Embryonic facial prominence (tissue), 1 donor: ENCODE data around the gene CEP350.
"Not testable (repeated sequence)": the region's sequence is repeated elsewhere in the genome, so short reads cannot be mapped to it uniquely, and the experiment has no call there.

Experiments used
- DNase-seq: peaks from one replicate; pipeline ENCODE4 v3.0.0-alpha.2; 2016; ENCODE audit errors: extremely low spot score

Gene CEP350

GRCh38 chr1:180123463-180123936, 168.9 kb downstream of the CEP350 start:
- DNase-seq: no peak

GRCh38 chr1:180130651-180131050, 176.0 kb downstream of the CEP350 start:
- DNase-seq: no peak

GRCh38 chr1:180131510-180131909, 176.9 kb downstream of the CEP350 start:
- DNase-seq: no peak

- DNase-seq: no peak
These were observed 178.6 kb downstream of the CEP350 start for GRCh38 chr1:180133193-180133592.

- not testable (repeated sequence) for DNase-seq
These were observed 179.1 kb downstream of the CEP350 start for GRCh38 chr1:180133688-180134087.

GRCh38 chr1:180135535-180135934, 180.9 kb downstream of the CEP350 start:
- no peak for DNase-seq

- no peak for DNase-seq
These were observed 181.8 kb downstream of the CEP350 start for GRCh38 chr1:180136331-180136967.

GRCh38 chr1:180136968-180137356, 182.4 kb downstream of the CEP350 start:
- DNase-seq: no peak

- DNase-seq: no peak
These were observed 183.2 kb downstream of the CEP350 start for GRCh38 chr1:180137776-180138175.

GRCh38 chr1:180141381-180141934, 186.8 kb downstream of the CEP350 start:
- DNase-seq: no peak

- no peak for DNase-seq
These were observed 188.7 kb downstream of the CEP350 start for GRCh38 chr1:180143359-180143758.

GRCh38 chr1:180144659-180145357, 190.2 kb downstream of the CEP350 start:
- no peak for DNase-seq

- DNase-seq: no peak
These were observed 190.8 kb downstream of the CEP350 start for GRCh38 chr1:180145446-180145845.

GRCh38 chr1:180150982-180151381, 196.4 kb downstream of the CEP350 start:
- no peak for DNase-seq

- DNase-seq: no peak
These were observed 196.9 kb downstream of the CEP350 start for GRCh38 chr1:180151508-180151907.

GRCh38 chr1:180152588-180152987, 198.0 kb downstream of the CEP350 start:
- DNase-seq: no peak

GRCh38 chr1:180153032-180153431, 198.4 kb downstream of the CEP350 start:
- DNase-seq: no peak

- DNase-seq: no peak
These were observed 199.4 kb downstream of the CEP350 start for GRCh38 chr1:180154003-180154324.

GRCh38 chr1:180154325-180155181, 199.9 kb downstream of the CEP350 start, which contains the start of gene QSOX1:
Gene QSOX1, plus strand, starts transcription at chr1:180154869. Its CDS starts 39 bp downstream, at chr1:180154908.
- peak; percentile 54 for DNase-seq

GRCh38 chr1:180155182-180155682, 200.6 kb downstream of the CEP350 start:
- DNase-seq: no peak

- DNase-seq: no peak
These were observed 201.6 kb downstream of the CEP350 start for GRCh38 chr1:180156201-180156600.

GRCh38 chr1:180156631-180157091, 202.1 kb downstream of the CEP350 start:
- no peak for DNase-seq
